ENCODE data around the gene ABCG5.

Gene ABCG5

GRCh38 chr2:43778233-43778632, 60.4 kb downstream of the ABCG5 start:
- Histone ChIP-seq H3K4me3 (no peak overlapping the region), H3K27ac (no peak overlapping the region)
- DNase-seq (ENCODE audit: low spot score): no peak
- no peak for TF ChIP-seq CTCF (IDR thresholded peaks at IDR 0.05)

- Histone ChIP-seq H3K27ac (no peak overlapping the region), H3K4me3 (no peak overlapping the region)
- TF ChIP-seq CTCF (IDR thresholded peaks at IDR 0.05): no peak
- no peak for DNase-seq (ENCODE audit: low spot score)
Measured at GRCh38 chr2:43777306-43777926, 61.2 kb downstream of the ABCG5 start.

- H3K4me3 ChIP-seq: no peak overlapping the region
- no peak for TF ChIP-seq CTCF (IDR thresholded peaks at IDR 0.05)
- DNase-seq (ENCODE audit: low spot score): no peak
- no peak overlapping the region for H3K27ac ChIP-seq
Measured at GRCh38 chr2:43776324-43776723, 62.3 kb downstream of the ABCG5 start.

GRCh38 chr2:43774617-43775016, 64.0 kb downstream of the ABCG5 start:
- Histone ChIP-seq H3K4me3 (peak overlapping the region; percentile 80), H3K27ac (peak overlapping the region; percentile 82 to 87)
- TF ChIP-seq CTCF (IDR thresholded peaks at IDR 0.05): no peak
- no peak for DNase-seq (ENCODE audit: low spot score)

GRCh38 chr2:43773876-43774613, 64.6 kb downstream of the ABCG5 start, which contains the start of gene DYNC2LI1:
Gene DYNC2LI1 (plus strand): TSS chr2:43774039. CDS start chr2:43774139, 100 bp downstream.
- DNase-seq (ENCODE audit: low spot score): peak; percentile 94
- H3K4me3 ChIP-seq: peak within 1 kb of the TSS; percentile 80
- TF ChIP-seq CTCF (IDR thresholded peaks at IDR 0.05): no peak
- H3K27ac ChIP-seq: peak within 1 kb of the TSS; percentile 82 to 87

GRCh38 chr2:43766006-43766405, 72.6 kb downstream of the ABCG5 start:
- no peak overlapping the region for H3K4me3 ChIP-seq
- no peak for TF ChIP-seq CTCF (IDR thresholded peaks at IDR 0.05)
- DNase-seq (ENCODE audit: low spot score): no peak
- H3K27ac ChIP-seq: no peak overlapping the region
